ENCODE measurements around the gene RAP1GDS1.

DNA sequence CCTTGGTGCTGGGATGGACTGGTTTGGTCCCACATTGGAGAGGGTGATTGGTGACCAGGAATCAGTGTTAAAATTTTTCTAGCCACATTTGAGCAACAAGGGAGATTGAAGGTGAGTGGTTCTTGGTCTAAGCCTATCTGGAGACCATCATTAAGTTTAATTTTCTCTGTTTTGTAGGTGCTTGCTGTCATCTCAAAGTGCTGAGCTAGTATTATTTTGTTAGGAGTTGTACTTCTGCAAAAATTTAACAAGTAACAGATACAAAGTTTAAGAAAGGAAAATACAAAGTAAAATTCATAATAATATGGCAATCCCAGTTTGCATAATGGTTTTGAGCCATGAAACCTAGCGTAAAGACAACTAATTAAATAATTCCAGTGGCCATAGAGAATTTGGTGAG lies 66.5 kb downstream of the RAP1GDS1 start:
- no peak for TF ChIP-seq EZH2 (IDR thresholded peaks at IDR 0.05; ENCODE audit: low read length)
- TF ChIP-seq, protein P1, sequence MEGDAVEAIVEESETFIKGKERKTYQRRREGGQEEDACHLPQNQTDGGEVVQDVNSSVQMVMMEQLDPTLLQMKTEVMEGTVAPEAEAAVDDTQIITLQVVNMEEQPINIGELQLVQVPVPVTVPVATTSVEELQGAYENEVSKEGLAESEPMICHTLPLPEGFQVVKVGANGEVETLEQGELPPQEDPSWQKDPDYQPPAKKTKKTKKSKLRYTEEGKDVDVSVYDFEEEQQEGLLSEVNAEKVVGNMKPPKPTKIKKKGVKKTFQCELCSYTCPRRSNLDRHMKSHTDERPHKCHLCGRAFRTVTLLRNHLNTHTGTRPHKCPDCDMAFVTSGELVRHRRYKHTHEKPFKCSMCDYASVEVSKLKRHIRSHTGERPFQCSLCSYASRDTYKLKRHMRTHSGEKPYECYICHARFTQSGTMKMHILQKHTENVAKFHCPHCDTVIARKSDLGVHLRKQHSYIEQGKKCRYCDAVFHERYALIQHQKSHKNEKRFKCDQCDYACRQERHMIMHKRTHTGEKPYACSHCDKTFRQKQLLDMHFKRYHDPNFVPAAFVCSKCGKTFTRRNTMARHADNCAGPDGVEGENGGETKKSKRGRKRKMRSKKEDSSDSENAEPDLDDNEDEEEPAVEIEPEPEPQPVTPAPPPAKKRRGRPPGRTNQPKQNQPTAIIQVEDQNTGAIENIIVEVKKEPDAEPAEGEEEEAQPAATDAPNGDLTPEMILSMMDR (optimal IDR thresholded peaks at IDR 0.05 in 1 of 3, IDR thresholded peaks at IDR 0.05 in 1 of 3, conservative IDR thresholded peaks at IDR 0.05 in 1 of 3; ENCODE audit: extremely low read depth in 1 of 3, insufficient read depth in 2 of 3, low read length in 3 of 3): no peak
